Activated CD4-positive, CD25-positive, alpha-beta regulatory T cell (primary cell): Measurements from ENCODE around the gene CHMP6.

Experiments used
- DNase-seq, 4 experiments: peaks; one replicate each; lab custom pipeline; 2025; lab: John Stamatoyannopoulos, UW

The CHMP6 gene

DNA sequence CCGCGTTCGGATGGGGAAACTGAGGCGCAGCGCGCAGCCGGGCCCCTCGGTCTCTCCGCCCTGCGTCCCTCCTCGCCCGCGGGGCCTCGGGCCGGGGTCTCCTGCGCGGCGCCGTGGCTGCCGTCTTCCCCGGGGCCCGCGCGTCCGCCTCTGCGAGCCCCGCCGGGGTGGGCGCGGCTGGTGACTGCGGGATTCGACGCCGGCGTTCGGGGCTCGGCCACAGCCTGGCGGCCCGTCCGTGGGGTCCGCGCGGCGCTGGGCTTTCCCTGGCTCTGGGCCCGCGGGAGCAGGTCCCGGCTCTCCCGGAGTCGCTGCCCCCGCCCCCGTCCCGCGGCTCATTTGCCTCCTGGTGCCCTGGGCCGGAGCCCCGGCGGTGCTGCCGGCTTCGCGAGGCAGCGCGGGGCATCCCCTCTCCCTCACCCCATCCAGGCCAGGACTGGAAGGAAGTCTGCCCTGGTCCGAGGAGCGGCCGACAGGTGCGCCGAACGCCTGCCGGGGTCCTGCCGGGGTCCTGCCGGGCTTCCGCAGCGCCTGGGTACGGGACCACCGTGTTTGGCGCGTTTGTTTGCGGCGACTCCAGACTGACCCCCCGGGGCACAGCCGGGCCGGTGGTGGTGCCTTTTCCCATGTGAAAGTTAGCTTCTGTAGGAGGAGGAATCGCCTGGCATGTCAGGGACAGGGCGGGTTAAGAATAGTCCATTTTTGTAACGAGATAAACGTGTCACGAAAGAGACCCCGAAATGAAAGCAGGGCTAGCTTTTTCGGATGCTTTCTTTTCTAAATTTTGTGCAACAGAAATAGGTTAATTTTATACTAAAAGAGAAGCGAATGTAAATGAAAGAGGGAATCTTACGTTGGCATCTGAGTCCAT, 671 bp downstream of the CHMP6 start:
- no peak for DNase-seq

DNA sequence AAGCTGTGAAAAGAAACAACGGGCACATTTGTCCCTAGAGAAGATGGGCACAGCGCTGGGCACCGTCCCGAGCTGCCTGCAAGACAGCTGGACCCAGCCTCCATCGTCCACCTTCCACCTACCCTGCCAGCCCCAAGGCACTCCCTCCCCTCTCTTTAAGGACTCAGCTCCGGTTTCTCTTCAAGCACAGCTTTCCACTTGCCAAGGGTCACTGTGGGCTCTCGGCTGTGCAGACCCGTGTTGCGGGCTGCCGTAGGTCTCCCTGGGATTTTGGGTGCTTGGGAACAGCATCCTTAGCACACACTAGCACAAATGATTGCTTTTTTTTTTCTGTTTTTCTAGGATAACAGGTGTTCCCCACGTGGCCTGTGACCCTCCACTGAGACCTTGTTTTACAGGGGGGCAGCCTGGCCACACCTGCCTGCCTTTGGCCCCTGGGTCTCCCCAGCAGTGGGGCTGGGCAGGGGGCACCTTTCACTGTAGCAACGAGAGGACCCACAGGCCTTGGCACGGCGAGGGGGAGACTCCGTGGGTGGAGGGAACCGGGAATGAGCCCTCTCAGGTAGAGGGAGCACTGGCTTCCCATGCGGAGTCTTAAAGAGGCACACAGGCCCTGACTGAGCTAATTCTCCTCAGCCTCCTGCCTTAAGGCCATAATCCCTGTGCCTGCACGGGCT, 1.4 kb downstream of the CHMP6 start:
- DNase-seq = no peak

DNA sequence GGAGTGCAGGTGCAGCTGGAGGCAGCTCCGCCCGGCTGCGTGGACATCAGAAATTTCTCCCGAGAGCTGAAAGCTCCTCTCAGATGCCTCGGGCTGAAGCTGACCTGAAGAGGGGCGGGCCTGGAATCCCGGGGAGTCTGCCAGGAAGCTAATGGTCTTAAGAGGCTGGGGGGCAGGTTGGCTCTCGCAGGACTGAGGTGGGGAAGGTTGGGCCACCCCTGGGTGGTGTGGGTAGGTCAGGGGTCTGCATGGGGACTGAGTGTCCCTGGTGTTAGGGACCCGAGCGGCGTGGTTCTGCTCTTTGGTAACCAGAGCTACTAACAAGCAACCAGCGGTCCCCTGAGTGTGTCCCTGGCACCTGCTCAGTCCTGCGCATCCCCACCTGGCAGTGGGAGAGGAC, 3.5 kb downstream of the CHMP6 start:
- no peak for DNase-seq

DNA sequence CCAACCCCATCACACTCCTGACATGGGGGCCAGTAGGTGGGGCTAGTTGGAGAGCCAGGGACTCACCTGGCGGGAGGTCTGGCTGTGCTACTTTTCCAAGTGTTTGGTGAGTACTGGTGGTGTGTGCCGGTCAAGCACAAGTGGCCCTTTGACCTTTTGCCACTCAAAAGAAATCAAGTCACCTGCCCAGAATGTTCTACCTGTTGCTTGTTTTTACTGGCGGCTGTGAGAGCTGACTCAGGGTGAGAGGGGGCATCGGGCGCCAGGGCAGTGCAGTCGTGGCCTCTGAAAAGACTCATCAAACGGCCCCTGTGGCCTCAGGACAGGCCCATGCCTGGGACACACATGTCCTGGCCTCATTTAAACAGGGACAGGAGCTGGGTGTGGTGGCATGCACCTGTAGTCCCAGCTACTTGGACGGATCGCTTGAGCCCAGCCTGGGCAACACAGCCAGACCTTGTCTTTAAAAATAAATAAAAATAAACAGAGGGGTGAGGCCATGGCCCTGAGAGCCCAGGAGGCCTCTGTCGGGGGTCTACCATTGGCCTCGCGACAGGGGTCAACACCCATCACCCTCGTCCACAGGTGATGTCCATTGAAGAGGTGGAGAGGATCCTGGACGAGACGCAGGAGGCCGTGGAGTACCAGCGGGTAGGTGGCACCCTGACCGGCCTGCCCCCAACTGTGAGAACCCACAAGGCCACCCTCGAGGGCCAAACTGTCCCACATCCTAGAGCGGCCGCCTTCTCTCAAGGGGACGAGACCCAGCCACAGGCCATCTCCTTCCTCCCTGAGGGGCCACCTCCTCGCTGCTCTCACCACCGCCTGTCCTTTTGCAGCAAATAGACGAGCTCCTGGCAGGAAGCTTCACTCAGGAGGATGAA, 5.0 kb downstream of the CHMP6 start:
- no peak for DNase-seq

DNA sequence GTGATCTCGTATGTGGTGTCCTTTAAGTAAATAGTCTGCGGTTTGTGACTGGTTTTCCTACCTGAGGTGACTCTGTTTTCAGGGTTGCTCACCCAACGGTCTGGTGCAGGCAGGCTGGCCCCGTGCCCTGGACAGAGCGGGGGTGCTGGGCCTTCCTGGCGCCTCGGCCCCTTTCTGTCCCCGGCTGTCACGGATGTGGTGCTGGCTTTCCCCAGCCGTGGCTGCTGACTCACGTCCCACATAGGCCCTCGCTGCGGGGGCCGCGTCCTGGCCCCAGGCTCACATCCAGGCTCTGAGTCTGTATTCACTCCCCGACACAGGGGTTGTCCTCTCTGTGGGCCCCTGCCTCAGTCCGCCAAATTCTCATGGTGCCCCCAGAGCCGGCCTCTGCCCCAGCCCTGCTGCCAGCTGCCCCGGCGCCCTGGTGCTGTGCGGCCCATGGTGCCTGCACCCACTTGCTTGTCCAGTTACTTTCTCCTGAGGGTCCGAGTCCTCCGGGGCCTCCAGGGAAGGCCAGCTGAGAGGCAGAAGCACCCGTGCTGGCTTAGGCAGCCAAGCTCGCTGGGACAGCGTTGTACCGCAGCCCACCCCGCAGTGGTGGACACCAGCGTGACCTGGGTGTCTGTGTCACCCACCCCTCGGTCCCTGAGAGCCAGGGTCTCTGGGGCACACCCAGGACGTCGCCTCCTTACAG, 5.9 kb downstream of the CHMP6 start:
- no peak for DNase-seq

DNA sequence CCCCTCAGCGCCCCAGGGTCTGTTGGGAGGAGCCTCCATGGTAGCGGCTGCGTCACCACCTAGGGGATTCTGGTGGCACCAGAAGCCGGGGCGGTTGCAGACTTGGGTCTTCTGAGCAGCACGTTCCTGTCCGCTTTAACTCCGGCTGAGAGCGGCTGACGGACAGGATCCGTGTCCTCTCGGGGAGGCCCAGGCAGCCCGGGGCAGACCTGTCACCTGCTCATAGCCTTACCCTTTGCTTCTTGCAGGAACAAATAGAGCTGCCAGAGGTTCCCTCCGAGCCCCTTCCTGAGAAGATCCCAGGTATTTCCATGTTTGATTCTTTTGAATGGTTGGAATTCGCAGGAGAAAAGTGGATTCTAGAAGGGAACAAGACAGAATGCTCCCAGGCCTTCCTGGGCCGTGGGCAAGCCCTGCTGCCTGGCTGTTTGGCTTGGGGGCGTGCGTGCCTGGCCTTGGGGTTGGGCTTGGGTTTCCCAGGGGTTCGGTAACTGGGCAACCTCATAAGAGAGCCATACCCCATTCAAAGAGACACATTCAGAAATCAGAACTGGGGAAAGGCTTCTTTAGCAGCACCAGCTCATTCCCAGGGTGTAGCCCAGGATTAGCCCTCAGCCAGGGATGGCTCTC, 6.6 kb downstream of the CHMP6 start:
- no peak for DNase-seq

DNA sequence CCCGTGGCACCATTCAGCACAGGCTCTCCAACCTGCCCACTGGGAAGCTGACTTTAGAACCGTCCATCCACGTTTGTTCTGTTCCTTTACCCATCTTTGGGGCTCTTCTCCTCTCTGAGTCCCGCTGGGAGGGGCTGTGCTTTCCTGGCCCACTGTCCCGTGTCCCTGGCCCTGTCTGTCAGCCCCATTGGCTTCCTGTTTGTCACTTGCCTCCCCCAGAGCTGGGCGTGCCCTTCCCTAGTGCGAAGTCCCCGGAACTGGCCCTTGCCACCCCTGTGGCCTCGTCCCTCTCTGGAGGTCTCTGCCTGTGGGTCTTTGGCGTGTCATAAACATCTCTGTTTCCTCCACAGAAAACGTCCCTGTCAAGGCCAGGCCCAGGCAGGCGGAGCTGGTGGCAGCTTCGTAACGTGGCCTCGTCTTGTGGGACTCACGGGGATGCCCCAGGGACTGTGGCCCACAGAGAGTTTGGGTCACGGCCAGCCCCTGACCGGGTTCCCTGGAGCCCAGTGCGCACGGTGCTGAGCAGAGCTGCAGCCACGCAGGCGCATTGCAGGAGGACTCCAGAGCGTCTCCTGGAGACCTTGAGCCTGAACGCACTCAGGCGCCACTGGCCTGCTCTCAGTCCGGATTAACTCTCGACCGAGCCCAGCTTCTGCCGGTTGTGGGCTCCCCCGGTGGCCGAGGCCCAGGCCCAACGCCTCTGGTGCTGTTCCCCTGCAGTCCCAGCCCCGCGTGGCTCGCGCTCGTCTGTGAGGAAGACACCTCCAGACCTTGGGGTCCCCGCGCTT, 7.3 kb downstream of the CHMP6 start:
- no peak for DNase-seq

DNA sequence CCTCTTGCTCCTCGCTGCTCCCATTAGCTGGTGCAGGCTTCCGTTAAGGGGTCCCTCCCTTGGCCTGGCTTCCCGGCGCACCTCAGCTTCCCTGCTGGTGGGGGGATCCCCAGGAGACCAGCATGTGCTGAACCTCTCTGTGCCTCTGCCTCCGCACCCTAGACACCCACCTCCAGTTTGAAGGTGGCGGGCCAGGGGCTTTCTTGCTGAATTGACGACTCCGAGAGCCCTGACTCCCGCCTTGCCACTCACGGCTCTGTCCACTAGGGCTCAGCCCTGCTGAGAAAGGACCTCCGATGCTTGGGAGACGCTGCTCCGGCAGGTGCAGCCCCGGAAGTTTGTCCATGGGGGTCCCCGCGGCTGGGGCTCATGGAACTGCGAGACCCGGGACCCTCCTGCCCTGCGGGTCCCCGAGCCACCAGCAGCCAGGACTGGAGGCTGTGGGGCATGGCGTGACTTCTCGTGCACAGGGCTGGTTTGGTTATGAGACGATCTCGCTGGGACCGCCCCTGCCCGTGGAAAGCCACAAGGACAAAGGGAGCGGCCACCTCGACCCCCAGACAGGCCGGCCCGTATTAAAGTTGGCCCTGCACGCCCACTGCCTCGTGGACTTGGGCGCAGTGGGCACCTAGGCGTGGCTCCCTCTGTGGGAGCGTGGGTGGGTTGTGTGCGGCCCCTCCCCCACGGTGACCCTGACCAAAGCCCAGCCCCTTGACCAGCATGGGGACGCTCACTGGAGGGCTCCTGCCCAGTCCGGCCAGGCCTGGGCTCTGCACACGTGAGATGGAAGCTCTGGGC, 8.1 kb downstream of the CHMP6 start:
- no peak for DNase-seq

DNA sequence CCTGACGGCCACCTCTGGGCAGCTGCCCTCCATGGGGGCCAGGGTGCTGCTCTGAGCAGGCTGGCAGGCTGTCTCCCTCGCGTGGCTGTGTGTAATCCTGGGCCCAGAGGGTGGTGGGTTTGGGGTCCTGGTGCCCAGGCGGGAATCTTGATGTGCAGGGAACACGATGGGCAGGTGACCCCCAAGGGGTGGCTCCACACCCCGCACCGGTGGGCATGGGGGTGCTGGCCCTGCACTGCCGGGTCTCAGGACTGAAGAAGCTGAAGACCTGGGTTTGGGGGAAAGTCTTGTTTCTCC, 8.6 kb downstream of the CHMP6 start:
- DNase-seq = no peak

DNA sequence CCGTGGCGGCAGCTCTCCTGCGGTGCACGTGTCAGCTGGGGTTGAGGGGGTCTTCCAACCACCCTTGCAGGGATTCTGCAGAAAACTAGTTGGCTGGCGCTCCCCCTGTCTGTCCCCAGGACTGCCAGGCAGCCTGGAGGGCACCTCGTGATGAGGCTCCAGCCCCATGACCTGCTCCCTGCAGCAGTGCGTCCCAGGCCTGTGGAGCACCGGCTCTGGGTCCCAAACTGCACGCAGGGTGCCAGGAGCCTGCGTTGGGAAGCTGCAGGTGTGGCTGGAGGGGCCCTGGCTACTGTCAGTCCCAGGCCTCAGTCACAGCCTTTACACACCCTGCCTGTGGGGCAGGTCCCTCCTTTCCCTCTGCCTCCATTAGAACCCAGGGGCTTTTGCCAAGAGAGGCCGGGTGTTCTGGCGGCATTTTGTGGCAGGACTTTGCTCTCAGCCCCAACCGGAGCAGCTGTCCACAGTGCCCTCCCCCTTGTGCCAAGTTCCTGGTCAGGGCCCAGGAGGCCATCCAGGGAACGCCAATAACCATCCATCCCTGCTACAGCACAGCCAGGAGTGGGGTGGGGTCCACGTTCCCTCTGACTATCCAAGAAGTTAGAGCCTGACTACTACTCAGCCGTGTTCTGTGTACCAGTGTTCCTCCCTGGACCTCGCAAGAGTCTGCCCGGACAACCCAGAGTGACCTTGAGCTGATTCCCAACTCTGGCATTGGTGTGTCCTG, 9.2 kb downstream of the CHMP6 start:
- no peak for DNase-seq

DNA sequence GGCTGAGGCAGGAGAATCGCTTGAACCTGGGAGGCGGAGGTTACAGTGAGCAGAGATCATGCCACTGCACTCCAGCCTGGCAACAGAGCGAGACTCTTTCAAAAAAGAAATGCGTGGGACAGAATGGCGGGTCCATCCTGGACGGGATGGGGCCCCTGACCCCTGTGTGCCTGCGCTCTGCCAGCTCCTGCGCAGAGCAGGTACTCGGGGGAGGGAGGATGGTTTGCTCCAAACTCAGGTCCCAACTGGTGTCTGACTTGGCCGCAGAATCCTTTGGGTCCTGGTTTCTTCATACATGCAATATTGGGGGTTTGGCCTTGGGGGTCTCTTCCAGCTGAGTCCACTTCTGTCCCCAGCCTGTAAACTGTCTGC, 10.4 kb downstream of the CHMP6 start:
- no peak for DNase-seq

DNA sequence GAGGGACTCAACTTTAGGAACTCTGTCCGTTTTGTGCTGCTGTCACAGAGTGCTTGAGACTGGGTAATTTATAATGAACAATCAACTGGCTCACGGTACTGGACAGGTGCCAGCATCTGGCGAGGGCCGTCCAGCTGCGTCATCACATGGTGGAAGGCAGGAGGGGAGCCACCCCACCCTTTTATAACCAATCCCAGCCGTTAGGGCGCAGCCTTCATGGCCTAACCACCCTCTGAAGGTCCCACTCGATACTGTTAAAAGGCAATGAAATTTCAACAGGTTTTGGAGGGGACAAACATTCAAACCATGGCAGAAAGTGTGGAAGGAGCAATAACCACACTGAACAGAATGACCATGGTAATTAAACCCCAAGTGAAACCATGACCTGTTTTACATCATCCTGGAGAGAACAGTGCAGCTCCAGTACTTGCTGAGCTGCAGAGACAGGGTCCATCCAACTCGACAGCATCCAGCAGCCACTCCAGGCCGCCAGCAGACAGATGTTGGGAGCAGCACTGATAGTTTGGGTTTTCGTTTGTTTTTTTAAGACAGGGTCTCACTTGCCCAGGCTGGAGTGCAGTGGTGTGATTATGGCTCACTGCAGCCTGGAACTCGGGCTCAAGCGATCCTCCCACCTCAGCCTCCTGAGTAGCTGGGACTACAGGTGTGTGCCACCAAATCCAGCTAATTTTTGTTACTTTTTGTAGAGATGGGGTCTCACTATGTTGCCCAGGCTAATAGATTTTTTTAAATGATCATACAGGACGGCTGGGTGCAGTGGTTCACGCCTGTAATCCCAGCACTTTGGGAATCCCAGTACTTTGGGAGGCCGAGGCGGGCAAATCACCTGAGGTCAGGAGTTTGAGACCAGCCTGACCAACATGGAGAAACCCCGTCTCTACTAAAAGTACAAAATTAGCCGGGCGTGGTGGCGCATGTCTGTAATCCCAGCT, 11.0 kb downstream of the CHMP6 start:
- DNase-seq = no peak

DNA sequence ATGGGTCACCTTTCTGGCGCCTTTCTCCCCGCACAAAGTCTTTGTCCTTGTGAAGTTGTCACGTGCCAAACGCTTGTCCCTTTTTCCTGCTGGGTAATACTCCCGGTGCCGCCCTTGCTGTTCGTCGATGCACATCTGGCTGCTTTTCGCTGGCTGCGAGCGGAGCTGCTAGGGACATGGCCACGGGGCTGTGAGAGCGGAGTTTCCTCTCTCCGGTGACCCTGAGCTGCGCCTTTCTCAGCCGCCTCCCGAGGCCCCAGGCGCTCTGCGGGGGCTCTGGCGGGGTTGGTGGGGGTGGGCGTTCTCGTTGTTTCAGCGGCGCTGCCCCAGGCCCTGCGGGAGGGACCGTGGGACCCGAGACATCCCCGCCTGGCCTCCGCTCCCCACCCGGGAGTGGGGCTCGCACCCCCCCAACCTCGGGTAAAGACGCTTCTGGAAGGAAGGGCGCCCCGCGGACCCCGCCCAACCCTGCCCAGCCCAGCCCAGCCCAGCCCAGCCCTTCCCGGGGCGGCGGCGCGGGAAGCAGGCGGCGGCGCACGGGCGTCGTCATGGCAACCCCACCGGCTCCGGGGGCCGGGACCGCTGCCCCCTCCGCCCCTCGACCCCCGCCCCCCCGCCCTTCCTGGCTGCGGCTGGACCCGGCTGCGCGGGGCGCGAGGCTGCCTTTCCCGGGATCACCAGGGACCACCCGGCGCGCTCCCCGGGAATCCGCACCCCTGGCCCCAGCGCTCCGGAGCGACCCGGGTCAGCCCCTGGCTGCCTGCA, 12.3 kb downstream of the CHMP6 start:
- no peak for DNase-seq

DNA sequence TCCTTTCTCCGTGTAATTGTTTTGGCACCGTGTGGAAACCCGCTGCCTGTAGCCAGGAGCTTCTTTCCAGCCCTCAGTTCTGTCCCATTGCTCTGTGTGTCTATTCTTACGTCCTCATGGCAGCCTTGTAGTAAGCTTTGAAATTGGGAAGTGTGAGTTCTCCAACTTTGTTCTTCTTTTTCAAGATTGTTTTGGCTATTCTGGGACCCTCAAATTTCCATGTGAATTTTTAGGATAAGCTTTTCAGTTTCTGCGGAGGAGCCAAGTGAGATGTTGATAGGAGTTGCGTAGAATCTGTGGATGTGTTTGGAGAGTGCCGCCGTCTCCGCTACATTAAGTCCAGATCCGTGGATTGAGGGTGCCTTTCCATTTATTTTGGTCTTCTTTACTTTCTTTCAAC, 15.2 kb downstream of the CHMP6 start:
- no peak for DNase-seq

DNA sequence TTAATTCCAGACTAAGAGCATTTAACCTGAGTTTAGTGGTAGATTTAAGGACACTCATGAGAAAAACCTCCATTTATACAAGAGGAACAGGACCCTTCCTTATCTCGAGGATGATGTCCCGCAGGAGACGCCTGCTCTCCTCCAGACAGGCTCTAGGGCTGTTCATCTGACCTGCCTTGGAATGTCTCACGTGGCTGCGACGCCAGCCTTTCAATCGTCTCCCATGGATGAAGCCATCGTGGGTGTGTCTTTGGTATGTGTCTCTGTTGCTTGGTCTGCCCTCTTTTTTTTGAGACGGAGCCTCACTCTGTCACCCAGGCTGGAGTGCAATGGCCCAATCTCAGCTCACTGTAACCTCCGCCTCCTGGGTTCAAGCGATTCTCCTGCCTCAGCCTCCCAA, 16.5 kb downstream of the CHMP6 start:
- DNase-seq = no peak

DNA sequence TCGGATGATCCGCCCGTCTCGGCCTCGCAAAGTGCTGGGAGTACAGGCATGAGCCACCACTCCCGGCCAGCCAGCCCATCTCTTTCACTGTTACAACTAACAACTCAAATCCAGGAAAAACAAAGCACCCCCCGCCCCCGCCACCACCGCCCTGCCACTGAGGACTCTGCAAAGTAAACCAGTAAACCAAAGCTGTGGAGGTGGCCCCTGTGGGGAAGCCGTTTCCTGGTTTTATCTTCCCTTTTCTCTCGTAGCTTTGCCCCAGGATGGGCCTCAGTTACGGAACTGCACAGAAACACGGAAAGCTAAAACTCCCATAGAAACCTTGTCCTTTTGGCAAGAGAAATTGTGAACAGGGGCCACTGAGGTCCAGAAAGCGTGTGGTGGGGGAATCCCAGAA, 17.5 kb downstream of the CHMP6 start:
- no peak for DNase-seq

DNA sequence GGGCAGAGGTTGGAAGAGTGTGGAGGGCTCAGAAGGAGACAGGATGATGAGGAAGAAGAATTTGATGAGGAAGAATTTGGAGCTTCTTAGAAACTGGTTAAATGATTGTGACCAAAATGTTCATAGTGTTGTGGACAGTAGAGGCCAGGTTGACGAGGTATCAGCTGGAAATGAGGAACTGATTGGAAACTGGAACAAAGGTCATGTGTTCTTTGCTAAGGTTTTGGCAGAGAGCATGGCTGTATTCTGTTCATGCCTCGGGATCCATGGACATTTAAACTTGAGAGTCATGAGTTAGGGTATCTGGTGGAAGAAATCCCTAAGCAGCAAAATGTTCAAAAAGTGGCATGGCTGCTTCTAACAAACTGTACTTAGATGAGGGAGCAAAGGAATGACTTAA, 19.3 kb downstream of the CHMP6 start:
- DNase-seq = no peak

DNA sequence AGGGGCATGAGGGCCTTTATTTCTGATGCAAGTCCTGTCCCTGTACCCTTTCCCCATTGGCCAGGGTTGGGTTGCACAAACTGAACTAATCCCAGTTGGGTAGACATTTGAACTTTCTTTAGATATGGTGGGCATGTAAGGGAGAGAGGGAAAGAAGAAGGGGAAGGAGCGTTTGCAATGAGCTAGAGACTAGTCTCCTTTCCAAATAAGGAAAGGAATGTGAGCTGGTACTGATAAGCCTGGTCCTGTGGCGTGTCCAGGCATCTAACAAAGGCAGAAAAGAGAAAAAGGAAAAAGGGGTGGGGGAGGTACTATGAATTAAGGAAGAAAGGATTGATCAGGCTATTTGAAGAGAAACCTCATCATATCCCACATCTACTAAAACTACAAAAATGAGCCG, 20.3 kb downstream of the CHMP6 start:
- no peak for DNase-seq
